Measurements from ENCODE around the gene RANBP17.

GRCh38 chr5:171295299-171295698, 433.5 kb downstream of the RANBP17 start:
- no peak for TF ChIP-seq CTCF (IDR thresholded peaks at IDR 0.05)
- TF ChIP-seq POLR2A (IDR thresholded peaks at IDR 0.05): no peak

Data from lower leg skin (tissue), 3 donors.